Astrocyte (in vitro differentiated cells and primary cell): ENCODE measurements around the gene PLXDC2. TPM values are rescaled to one million over a fixed set of nuclear protein-coding genes. Genes with fewer than 3 reads are reported as not detected.

ENCODE experiments used
- DNase-seq: peaks from one replicate; pipeline ENCODE4 v3.0.0-alpha.2; 2010; ENCODE audit warnings: low read depth
- FAIRE-seq: peaks from 2 replicates; lab custom pipeline; 2011; peaks lifted over from hg19 to GRCh38; lab: Jason Lieb, UNC
- H2AFZ ChIP-seq: 2 replicates; pipeline ENCODE4 v1.6.0; 2012; ENCODE audit warnings: low read depth, low read length, inconsistent platforms
- H3K27ac ChIP-seq: 2 replicates; pipeline ENCODE4 v1.5.1; 2011; ENCODE audit warnings: low read depth, low read length, inconsistent platforms
- H3K27me3 ChIP-seq: 2 replicates; pipeline ENCODE4 v1.6.0; 2011; ENCODE audit warnings: low read length, inconsistent platforms; ENCODE audit not compliant: insufficient read depth
- H3K36me3 ChIP-seq: 2 replicates; pipeline ENCODE4 v1.5.1; 2011; ENCODE audit warnings: low read length, inconsistent platforms; ENCODE audit not compliant: insufficient read depth
- H3K4me1 ChIP-seq: 2 replicates; pipeline ENCODE4 v1.5.1; 2011; ENCODE audit warnings: low read length, inconsistent platforms; ENCODE audit not compliant: insufficient read depth
- H3K4me2 ChIP-seq: 2 replicates; pipeline ENCODE4 v1.6.0; 2012; ENCODE audit warnings: low read length, inconsistent platforms
- H3K4me3 ChIP-seq: 2 replicates; pipeline ENCODE4 v1.5.1; 2011; ENCODE audit warnings: low read depth, mild to moderate bottlenecking, low read length, inconsistent platforms; ENCODE audit not compliant: insufficient read depth
- H3K79me2 ChIP-seq: 2 replicates; pipeline ENCODE4 v1.6.0; 2012; ENCODE audit warnings: mild to moderate bottlenecking, low read length, inconsistent platforms; ENCODE audit not compliant: insufficient read depth
- H3K9ac ChIP-seq: 2 replicates; pipeline ENCODE4 v1.6.0; 2012; ENCODE audit warnings: mild to moderate bottlenecking, low read length, inconsistent platforms
- H3K9me3 ChIP-seq: 2 replicates; pipeline ENCODE4 v1.5.1; 2012; ENCODE audit warnings: low read depth, mild to moderate bottlenecking, low read length, inconsistent platforms; ENCODE audit not compliant: insufficient read depth
- H4K20me1 ChIP-seq: 2 replicates; pipeline ENCODE4 v1.6.0; 2012; ENCODE audit warnings: low read length, inconsistent platforms; ENCODE audit not compliant: insufficient read depth
- H3K27ac Mint-ChIP-seq: one replicate; pipeline ENCODE4 v1.8.0; 2021; ENCODE audit warnings: mild to moderate bottlenecking, mixed read lengths; ENCODE audit not compliant: unreplicated experiment
- H3K27me3 Mint-ChIP-seq: one replicate; pipeline ENCODE4 v1.8.0; 2021; ENCODE audit warnings: low read depth, mixed read lengths; ENCODE audit not compliant: unreplicated experiment
- H3K36me3 Mint-ChIP-seq: one replicate; pipeline ENCODE4 v1.8.0; 2021; ENCODE audit warnings: low read depth, mixed read lengths; ENCODE audit not compliant: unreplicated experiment
- H3K4me1 Mint-ChIP-seq: one replicate; pipeline ENCODE4 v1.8.0; 2021; ENCODE audit warnings: low read depth, mixed read lengths; ENCODE audit not compliant: unreplicated experiment
- H3K4me3 Mint-ChIP-seq: one replicate; pipeline ENCODE4 v1.8.0; 2021; ENCODE audit warnings: mild to moderate bottlenecking, moderate library complexity, mixed read lengths; ENCODE audit not compliant: unreplicated experiment
- H3K9me3 Mint-ChIP-seq: one replicate; pipeline ENCODE4 v1.8.0; 2021; ENCODE audit warnings: mild to moderate bottlenecking, mixed read lengths; ENCODE audit not compliant: unreplicated experiment
- EZH2 ChIP-seq: IDR thresholded peaks from 2 replicates; pipeline ENCODE4 v1.6.1; 2012; ENCODE audit warnings: mild to moderate bottlenecking, low read length, inconsistent platforms; ENCODE audit not compliant: insufficient read depth
- total RNA-seq: library from RNA; stranded (reverse); gene quantifications from 2 replicates; pipeline ENCODE4 v1.2.1, GENCODE V29; 2021
- TF ChIP-seq, protein P1 (sequence below): IDR thresholded peaks from 2 replicates; pipeline ENCODE4 v1.5.1; 2011; ENCODE audit warnings: low read depth, mild to moderate bottlenecking, inconsistent platforms, low read length, moderate library complexity; ENCODE audit not compliant: insufficient read depth

PLXDC2 gene
- total RNA-seq, 1 donor from 2014 or later, result 36.1 TPM

GRCh38 chr10:19828278-19829049 is 12.2 kb downstream of the PLXDC2 start:
- H3K36me3 ChIP-seq, result no peaks in the 10 kb centered on the region
- peaks cover 2% of the 10 kb centered on the region for H3K79me2 ChIP-seq
- Mint-ChIP-seq H3K4me3 (no peak overlapping the region), H3K27me3 (no peaks in the 10 kb centered on the region), H3K9me3 (peaks cover 4% of the 10 kb centered on the region), H3K4me1 (peaks cover 37% of the 10 kb centered on the region), H3K27ac (no peak overlapping the region), H3K36me3 (no peaks in the 10 kb centered on the region)
- DNase-seq, result no peak
- no peaks in the 10 kb centered on the region for H3K27me3 ChIP-seq
- no peak overlapping the region for H3K9ac ChIP-seq
- H3K4me2 ChIP-seq, result no peak overlapping the region
- no peak overlapping the region for H3K27ac ChIP-seq
- H3K4me3 ChIP-seq, result no peak overlapping the region
- no peaks in the 10 kb centered on the region for H4K20me1 ChIP-seq
- no peaks in the 10 kb centered on the region for H3K9me3 ChIP-seq
- FAIRE-seq, result no peak
- no peak overlapping the region for H2AFZ ChIP-seq
- H3K4me1 ChIP-seq, result no peaks in the 10 kb centered on the region
- TF ChIP-seq, protein P1, sequence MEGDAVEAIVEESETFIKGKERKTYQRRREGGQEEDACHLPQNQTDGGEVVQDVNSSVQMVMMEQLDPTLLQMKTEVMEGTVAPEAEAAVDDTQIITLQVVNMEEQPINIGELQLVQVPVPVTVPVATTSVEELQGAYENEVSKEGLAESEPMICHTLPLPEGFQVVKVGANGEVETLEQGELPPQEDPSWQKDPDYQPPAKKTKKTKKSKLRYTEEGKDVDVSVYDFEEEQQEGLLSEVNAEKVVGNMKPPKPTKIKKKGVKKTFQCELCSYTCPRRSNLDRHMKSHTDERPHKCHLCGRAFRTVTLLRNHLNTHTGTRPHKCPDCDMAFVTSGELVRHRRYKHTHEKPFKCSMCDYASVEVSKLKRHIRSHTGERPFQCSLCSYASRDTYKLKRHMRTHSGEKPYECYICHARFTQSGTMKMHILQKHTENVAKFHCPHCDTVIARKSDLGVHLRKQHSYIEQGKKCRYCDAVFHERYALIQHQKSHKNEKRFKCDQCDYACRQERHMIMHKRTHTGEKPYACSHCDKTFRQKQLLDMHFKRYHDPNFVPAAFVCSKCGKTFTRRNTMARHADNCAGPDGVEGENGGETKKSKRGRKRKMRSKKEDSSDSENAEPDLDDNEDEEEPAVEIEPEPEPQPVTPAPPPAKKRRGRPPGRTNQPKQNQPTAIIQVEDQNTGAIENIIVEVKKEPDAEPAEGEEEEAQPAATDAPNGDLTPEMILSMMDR, result no peak

DNA sequence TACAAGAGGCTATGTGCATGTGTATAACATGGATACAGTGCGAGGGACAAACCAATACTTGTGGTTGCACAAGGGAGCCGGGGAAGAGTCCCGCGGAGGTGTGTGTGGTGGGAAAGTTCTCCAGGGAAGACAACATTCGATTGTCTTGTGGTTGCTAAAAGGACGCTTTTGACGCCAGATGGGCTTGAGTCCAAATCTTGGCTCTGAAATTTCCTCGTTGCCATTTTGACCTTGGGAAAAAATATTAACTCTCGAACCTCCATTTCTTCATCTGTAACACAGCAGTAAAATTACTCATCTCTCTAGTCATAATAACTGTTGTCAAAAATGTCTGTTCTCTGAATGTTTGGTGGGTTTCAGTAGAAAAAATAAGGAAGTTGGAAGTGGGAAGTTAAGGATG is 16.5 kb downstream of the PLXDC2 start:
- Mint-ChIP-seq H3K9me3 (peaks cover 4% of the 10 kb centered on the region), H3K36me3 (no peaks in the 10 kb centered on the region), H3K27me3 (no peaks in the 10 kb centered on the region), H3K4me3 (peak overlapping the region; percentile 0), H3K27ac (peak overlapping the region; percentile 89), H3K4me1 (peaks cover 35% of the 10 kb centered on the region)
- H3K27me3 ChIP-seq, result no peaks in the 10 kb centered on the region
- no peak overlapping the region for H2AFZ ChIP-seq
- DNase-seq (peak; percentile 45), FAIRE-seq (no peak)
- H3K9ac ChIP-seq, result no peak overlapping the region
- H3K4me3 ChIP-seq, result no peak overlapping the region
- no peaks in the 10 kb centered on the region for H4K20me1 ChIP-seq
- H3K4me2 ChIP-seq, result peak overlapping the region; percentile 11
- TF ChIP-seq, protein P1, result no peak
- TF ChIP-seq EZH2, result no peak
- H3K27ac ChIP-seq, result no peak overlapping the region
- no peaks in the 10 kb centered on the region for H3K4me1 ChIP-seq
- H3K9me3 ChIP-seq, result no peaks in the 10 kb centered on the region
- no peaks in the 10 kb centered on the region for H3K79me2 ChIP-seq
- H3K36me3 ChIP-seq, result no peaks in the 10 kb centered on the region

- H3K4me2 ChIP-seq, result peak overlapping the region; percentile 11
- peaks cover 35% of the 10 kb centered on the region for H3K4me1 Mint-ChIP-seq
Observed at GRCh38 chr10:19833170-19833824, 17.1 kb downstream of the PLXDC2 start.

More at GRCh38 chr10:19833170-19833824, 17.1 kb downstream of the PLXDC2 start:
- no peak overlapping the region for H3K4me3 Mint-ChIP-seq
- H3K36me3 ChIP-seq, result no peaks in the 10 kb centered on the region
- no peak overlapping the region for H3K4me3 ChIP-seq
- DNase-seq (no peak), FAIRE-seq (no peak)
- no peak for TF ChIP-seq EZH2
- no peaks in the 10 kb centered on the region for H3K27me3 ChIP-seq
- no peak overlapping the region for H2AFZ ChIP-seq
- no peak overlapping the region for H3K9ac ChIP-seq
- H3K27me3 Mint-ChIP-seq, result no peaks in the 10 kb centered on the region
- peaks cover 4% of the 10 kb centered on the region for H3K9me3 Mint-ChIP-seq
- peak overlapping the region; percentile 89 for H3K27ac Mint-ChIP-seq
- no peak overlapping the region for H3K27ac ChIP-seq
- no peaks in the 10 kb centered on the region for H3K9me3 ChIP-seq
- H4K20me1 ChIP-seq, result no peaks in the 10 kb centered on the region
- H3K36me3 Mint-ChIP-seq, result no peaks in the 10 kb centered on the region
- H3K79me2 ChIP-seq, result no peaks in the 10 kb centered on the region
- H3K4me1 ChIP-seq, result no peaks in the 10 kb centered on the region
